ENCODE data around the gene TRIM47. TPM values are rescaled to one million over a fixed set of nuclear protein-coding genes. Genes with fewer than 3 reads are reported as not detected.

The TRIM47 gene
- total and polyA plus RNA-seq, 2 of the 13 experiments (the other 11 are each of a cell fraction or from before 2014, with no cell fraction given): 33.5 to 82.0 TPM

GRCh38 chr17:75904749-75905521 is 26.6 kb upstream of the TRIM47 start, which contains the start of gene MRPL38 (continued):
- TF ChIP-seq ZBTB43 (CRISPR knock-in tag; conservative IDR thresholded peaks at IDR 0.05) (peak; percentile 95), FOXA3 (CRISPR knock-in tag; IDR thresholded peaks at IDR 0.05) (peak; percentile 83), ZKSCAN1 (IDR thresholded peaks at IDR 0.05; ENCODE audit: low read length) (no peak), DPF2 (CRISPR knock-in tag; IDR thresholded peaks at IDR 0.05; ENCODE audit: borderline replicate concordance, low read depth) (0 out of 2 replicates have a peak, but pooled peaks have one; percentile 58), ZFP41 (CRISPR knock-in tag; IDR thresholded peaks at IDR 0.05; ENCODE audit: borderline replicate concordance) (no peak), HNRNPL (IDR thresholded peaks at IDR 0.05; ENCODE audit: low read depth, low read length) (peak; percentile 62; the same call in 1 of the 2 replicates), PHF21A (CRISPR knock-in tag; IDR thresholded peaks at IDR 0.05) (peak; percentile 99), RFXAP (CRISPR knock-in tag; IDR thresholded peaks at IDR 0.05; ENCODE audit: borderline replicate concordance) (peak; percentile 91; the same call in 1 of the 2 replicates), ZNF17 (CRISPR knock-in tag; IDR thresholded peaks at IDR 0.05) (peak; percentile 86; the same call in 1 of the 2 replicates), RFX1 (IDR thresholded peaks at IDR 0.05) (no peak), TCF7L2 (IDR thresholded peaks at IDR 0.05; ENCODE audit: low read depth, low read length) (no peak), ZNF3 (CRISPR knock-in tag; IDR thresholded peaks at IDR 0.05) (no peak; the same call in 1 of the 2 replicates), ZNF567 (CRISPR knock-in tag; IDR thresholded peaks at IDR 0.05; ENCODE audit: borderline replicate concordance) (peak; percentile 82; the same call in 1 of the 2 replicates), ZNF382 (CRISPR knock-in tag; IDR thresholded peaks at IDR 0.05; ENCODE audit: borderline replicate concordance) (no peak), ZNF550 (CRISPR knock-in tag; IDR thresholded peaks at IDR 0.05; ENCODE audit: borderline replicate concordance) (0 out of 2 replicates have a peak, but pooled peaks have one; percentile 57), PPARG (CRISPR knock-in tag; conservative IDR thresholded peaks at IDR 0.05) (peak; percentile 95), YY1 (IDR thresholded peaks at IDR 0.05; ENCODE audit: insufficient read depth, insufficient replicate concordance, low read depth, low read length) (peak; percentile 98), PAWR (CRISPR knock-in tag; IDR thresholded peaks at IDR 0.05; ENCODE audit: borderline replicate concordance) (peak; percentile 33; the same call in 1 of the 2 replicates), ZFY (CRISPR knock-in tag; IDR thresholded peaks at IDR 0.05) (peak; percentile 99)
- TF ChIP-seq, protein P1, sequence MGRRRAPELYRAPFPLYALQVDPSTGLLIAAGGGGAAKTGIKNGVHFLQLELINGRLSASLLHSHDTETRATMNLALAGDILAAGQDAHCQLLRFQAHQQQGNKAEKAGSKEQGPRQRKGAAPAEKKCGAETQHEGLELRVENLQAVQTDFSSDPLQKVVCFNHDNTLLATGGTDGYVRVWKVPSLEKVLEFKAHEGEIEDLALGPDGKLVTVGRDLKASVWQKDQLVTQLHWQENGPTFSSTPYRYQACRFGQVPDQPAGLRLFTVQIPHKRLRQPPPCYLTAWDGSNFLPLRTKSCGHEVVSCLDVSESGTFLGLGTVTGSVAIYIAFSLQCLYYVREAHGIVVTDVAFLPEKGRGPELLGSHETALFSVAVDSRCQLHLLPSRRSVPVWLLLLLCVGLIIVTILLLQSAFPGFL (CRISPR knock-in tag; IDR thresholded peaks at IDR 0.05): no peak
- TF ChIP-seq, protein P2, sequence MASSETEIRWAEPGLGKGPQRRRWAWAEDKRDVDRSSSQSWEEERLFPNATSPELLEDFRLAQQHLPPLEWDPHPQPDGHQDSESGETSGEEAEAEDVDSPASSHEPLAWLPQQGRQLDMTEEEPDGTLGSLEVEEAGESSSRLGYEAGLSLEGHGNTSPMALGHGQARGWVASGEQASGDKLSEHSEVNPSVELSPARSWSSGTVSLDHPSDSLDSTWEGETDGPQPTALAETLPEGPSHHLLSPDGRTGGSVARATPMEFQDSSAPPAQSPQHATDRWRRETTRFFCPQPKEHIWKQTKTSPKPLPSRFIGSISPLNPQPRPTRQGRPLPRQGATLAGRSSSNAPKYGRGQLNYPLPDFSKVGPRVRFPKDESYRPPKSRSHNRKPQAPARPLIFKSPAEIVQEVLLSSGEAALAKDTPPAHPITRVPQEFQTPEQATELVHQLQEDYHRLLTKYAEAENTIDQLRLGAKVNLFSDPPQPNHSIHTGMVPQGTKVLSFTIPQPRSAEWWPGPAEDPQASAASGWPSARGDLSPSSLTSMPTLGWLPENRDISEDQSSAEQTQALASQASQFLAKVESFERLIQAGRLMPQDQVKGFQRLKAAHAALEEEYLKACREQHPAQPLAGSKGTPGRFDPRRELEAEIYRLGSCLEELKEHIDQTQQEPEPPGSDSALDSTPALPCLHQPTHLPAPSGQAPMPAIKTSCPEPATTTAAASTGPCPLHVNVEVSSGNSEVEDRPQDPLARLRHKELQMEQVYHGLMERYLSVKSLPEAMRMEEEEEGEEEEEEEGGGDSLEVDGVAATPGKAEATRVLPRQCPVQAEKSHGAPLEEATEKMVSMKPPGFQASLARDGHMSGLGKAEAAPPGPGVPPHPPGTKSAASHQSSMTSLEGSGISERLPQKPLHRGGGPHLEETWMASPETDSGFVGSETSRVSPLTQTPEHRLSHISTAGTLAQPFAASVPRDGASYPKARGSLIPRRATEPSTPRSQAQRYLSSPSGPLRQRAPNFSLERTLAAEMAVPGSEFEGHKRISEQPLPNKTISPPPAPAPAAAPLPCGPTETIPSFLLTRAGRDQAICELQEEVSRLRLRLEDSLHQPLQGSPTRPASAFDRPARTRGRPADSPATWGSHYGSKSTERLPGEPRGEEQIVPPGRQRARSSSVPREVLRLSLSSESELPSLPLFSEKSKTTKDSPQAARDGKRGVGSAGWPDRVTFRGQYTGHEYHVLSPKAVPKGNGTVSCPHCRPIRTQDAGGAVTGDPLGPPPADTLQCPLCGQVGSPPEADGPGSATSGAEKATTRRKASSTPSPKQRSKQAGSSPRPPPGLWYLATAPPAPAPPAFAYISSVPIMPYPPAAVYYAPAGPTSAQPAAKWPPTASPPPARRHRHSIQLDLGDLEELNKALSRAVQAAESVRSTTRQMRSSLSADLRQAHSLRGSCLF (CRISPR knock-in tag; IDR thresholded peaks at IDR 0.05; ENCODE audit: borderline replicate concordance): no peak
- TF ChIP-seq, protein P3, sequence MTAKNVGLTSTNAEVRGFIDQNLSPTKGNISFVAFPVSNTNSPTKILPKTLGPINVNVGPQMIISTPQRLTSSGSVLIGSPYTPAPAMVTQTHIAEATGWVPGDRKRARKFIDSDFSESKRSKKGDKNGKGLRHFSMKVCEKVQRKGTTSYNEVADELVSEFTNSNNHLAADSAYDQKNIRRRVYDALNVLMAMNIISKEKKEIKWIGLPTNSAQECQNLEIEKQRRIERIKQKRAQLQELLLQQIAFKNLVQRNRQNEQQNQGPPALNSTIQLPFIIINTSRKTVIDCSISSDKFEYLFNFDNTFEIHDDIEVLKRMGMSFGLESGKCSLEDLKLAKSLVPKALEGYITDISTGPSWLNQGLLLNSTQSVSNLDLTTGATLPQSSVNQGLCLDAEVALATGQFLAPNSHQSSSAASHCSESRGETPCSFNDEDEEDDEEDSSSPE (CRISPR knock-in tag; IDR thresholded peaks at IDR 0.05): peak; percentile 95

Data from HepG2 (cell line).